DND-41 (cell line): Measurements from ENCODE around the gene NOSIP.

Experiments used
- ATAC-seq: fragments of 200-7000 bp; cut with Tn5 transposase; 3 replicates; pipeline ENCODE4 v1.9.1; 2021; ENCODE audit warnings: low read depth; ENCODE audit not compliant: insufficient read depth
- DNase-seq: peaks from one replicate; pipeline ENCODE4 v3.0.0-alpha.2; 2020
- H2AFZ ChIP-seq: 2 replicates; pipeline ENCODE4 v1.6.0; 2012; ENCODE audit warnings: low read depth, low read length
- H3K27ac ChIP-seq: 2 replicates; pipeline ENCODE4 v1.5.1; 2012; ENCODE audit warnings: low read length, inconsistent platforms
- H3K27me3 ChIP-seq: fragments of 200-600 bp; sonication (generic); 2 replicates; pipeline ENCODE4 v1.6.0; 2012; ENCODE audit warnings: low read length, mild to moderate bottlenecking, inconsistent platforms; ENCODE audit not compliant: insufficient read depth, poor library complexity
- H3K36me3 ChIP-seq: 2 replicates; pipeline ENCODE4 v1.5.1; 2012; ENCODE audit warnings: low read length, inconsistent platforms; ENCODE audit not compliant: insufficient read depth
- H3K4me1 ChIP-seq: 2 replicates; pipeline ENCODE4 v1.5.1; 2012; ENCODE audit warnings: mild to moderate bottlenecking, low read length; ENCODE audit not compliant: insufficient read depth
- H3K4me2 ChIP-seq: 2 replicates; pipeline ENCODE4 v1.6.0; 2012; ENCODE audit warnings: mild to moderate bottlenecking, moderate library complexity, low read length, inconsistent platforms; ENCODE audit not compliant: insufficient read depth
- H3K4me3 ChIP-seq, 2 experiments: fragments of 200-600 bp in 1 of 2; shearing (Covaris generic) in 1 of 2; 2 replicates each; pipeline ENCODE4 v1.5.1; 2012 to 2016; ENCODE audit warnings: inconsistent platforms in 2 of 2, low read length in 2 of 2, mild to moderate bottlenecking in 2 of 2, low read depth in 1 of 2, moderate library complexity in 1 of 2
- H3K79me2 ChIP-seq: 2 replicates; pipeline ENCODE4 v1.6.0; 2012; ENCODE audit warnings: low read length, inconsistent platforms; ENCODE audit not compliant: insufficient read depth
- H3K9ac ChIP-seq: 2 replicates; pipeline ENCODE4 v1.6.0; 2012; ENCODE audit warnings: low read depth, mild to moderate bottlenecking, inconsistent platforms, low read length, moderate library complexity
- H3K9me3 ChIP-seq: 2 replicates; pipeline ENCODE4 v1.5.1; 2012; ENCODE audit warnings: low read length, moderate library complexity, mild to moderate bottlenecking, inconsistent platforms; ENCODE audit not compliant: insufficient read depth, severe bottlenecking
- H4K20me1 ChIP-seq: 2 replicates; pipeline ENCODE4 v1.6.0; 2012; ENCODE audit warnings: low read length; ENCODE audit not compliant: insufficient read depth
- CTCF ChIP-seq: IDR thresholded peaks from 2 replicates; pipeline ENCODE4 v1.5.1; 2012; ENCODE audit warnings: borderline replicate concordance, low read length, moderate library complexity, mild to moderate bottlenecking; ENCODE audit not compliant: poor library complexity, severe bottlenecking; ENCODE audit errors: extremely low read depth
- EZH2 ChIP-seq: IDR thresholded peaks from 3 replicates; pipeline ENCODE4 v1.6.1; 2012; ENCODE audit warnings: borderline replicate concordance, low read depth, mild to moderate bottlenecking, moderate library complexity, low read length, inconsistent platforms; ENCODE audit not compliant: severe bottlenecking

The NOSIP gene

GRCh38 chr19:49566302-49566701 lies 14.1 kb downstream of the NOSIP start:
- no peak overlapping the region for H3K9ac ChIP-seq
- H3K4me1 ChIP-seq: peaks cover 31% of the 10 kb centered on the region
- no peak overlapping the region for H3K27ac ChIP-seq
- H3K9me3 ChIP-seq: no peaks in the 10 kb centered on the region
- H3K4me2 ChIP-seq: no peak overlapping the region
- DNase-seq (no peak), ATAC-seq (no peak)
- no peaks in the 10 kb centered on the region for H3K27me3 ChIP-seq
- no peak for TF ChIP-seq EZH2
- no peak for TF ChIP-seq CTCF
- H3K4me3 ChIP-seq: no peak overlapping the region
- H3K36me3 ChIP-seq: 0 out of 2 replicates have a peak, but pooled peaks cover 5% of the 10 kb centered on the region
- peaks cover 45% of the 10 kb centered on the region for H3K79me2 ChIP-seq
- H2AFZ ChIP-seq: no peak overlapping the region
- peaks cover 33% of the 10 kb centered on the region; the same call in 1 of the 2 replicates for H4K20me1 ChIP-seq

GRCh38 chr19:49565261-49565660 lies 15.1 kb downstream of the NOSIP start:
- no peak overlapping the region for H3K27ac ChIP-seq
- no peaks in the 10 kb centered on the region for H3K9me3 ChIP-seq
- H3K36me3 ChIP-seq: peaks cover 9% of the 10 kb centered on the region; the same call in 1 of the 2 replicates
- no peaks in the 10 kb centered on the region for H3K27me3 ChIP-seq
- peaks cover 40% of the 10 kb centered on the region for H3K79me2 ChIP-seq
- H3K9ac ChIP-seq: no peak overlapping the region
- no peak for ATAC-seq
- H3K4me2 ChIP-seq: no peak overlapping the region
- DNase-seq: no peak
- TF ChIP-seq EZH2 (no peak), CTCF (no peak)
- no peak overlapping the region for H2AFZ ChIP-seq
- H3K4me3 ChIP-seq: no peak overlapping the region
- H4K20me1 ChIP-seq: peaks cover 26% of the 10 kb centered on the region; the same call in 1 of the 2 replicates
- H3K4me1 ChIP-seq: peaks cover 24% of the 10 kb centered on the region

- H2AFZ ChIP-seq: no peak overlapping the region
- no peaks in the 10 kb centered on the region for H3K9me3 ChIP-seq
- H3K9ac ChIP-seq: no peak overlapping the region
- H3K79me2 ChIP-seq: peaks cover 35% of the 10 kb centered on the region
- ATAC-seq (no peak), DNase-seq (no peak)
- H3K36me3 ChIP-seq: peaks cover 15% of the 10 kb centered on the region
- H3K4me1 ChIP-seq: peaks cover 20% of the 10 kb centered on the region
- no peak overlapping the region for H3K4me3 ChIP-seq
- H4K20me1 ChIP-seq: peaks cover 27% of the 10 kb centered on the region; the same call in 1 of the 2 replicates
- H3K27me3 ChIP-seq: no peaks in the 10 kb centered on the region
- no peak overlapping the region for H3K4me2 ChIP-seq
- H3K27ac ChIP-seq: no peak overlapping the region
- no peak for TF ChIP-seq EZH2
- TF ChIP-seq CTCF: no peak
Observed at GRCh38 chr19:49564616-49565045, 15.7 kb downstream of the NOSIP start.
